ENCODE measurements around the gene EPHA4.

EPHA4 gene

DNA sequence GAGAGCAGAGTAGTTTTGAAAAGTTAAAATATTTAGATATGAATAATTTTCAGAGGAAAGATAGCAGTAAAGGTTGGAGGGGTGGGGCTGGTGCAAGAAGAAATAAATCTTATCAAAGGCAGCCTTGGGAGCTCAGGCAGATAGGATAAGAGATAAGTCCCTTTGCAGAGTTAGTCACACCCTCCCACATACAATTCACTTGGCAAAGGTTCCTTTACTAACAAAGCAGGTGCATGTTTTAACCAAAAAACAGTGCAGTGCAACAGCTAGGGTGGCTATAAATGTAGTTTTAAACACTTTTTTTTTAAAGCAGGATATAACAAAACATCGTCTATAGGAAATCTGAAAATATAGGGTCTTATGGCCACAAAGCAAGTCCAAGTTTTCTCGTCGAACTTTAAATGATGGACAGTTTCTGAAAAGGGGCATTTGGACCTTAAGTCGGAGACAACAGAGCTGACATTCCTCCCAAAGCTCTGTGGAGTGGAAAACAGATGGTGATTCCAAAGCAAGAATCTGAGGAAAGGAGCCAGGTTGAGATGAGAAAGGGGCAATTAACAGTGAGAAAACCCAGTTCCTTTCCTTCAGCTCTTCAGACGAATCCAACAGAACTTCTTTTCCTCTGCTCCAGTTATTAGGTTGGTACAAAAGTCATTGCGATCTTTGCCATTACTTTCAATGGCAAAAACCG, 53.0 kb downstream of the EPHA4 start:
- no peak for DNase-seq (ENCODE audit: low read depth)
- H3K4me3 ChIP-seq (ENCODE audit: low read length), result no peak overlapping the region
- TF ChIP-seq, protein P1, sequence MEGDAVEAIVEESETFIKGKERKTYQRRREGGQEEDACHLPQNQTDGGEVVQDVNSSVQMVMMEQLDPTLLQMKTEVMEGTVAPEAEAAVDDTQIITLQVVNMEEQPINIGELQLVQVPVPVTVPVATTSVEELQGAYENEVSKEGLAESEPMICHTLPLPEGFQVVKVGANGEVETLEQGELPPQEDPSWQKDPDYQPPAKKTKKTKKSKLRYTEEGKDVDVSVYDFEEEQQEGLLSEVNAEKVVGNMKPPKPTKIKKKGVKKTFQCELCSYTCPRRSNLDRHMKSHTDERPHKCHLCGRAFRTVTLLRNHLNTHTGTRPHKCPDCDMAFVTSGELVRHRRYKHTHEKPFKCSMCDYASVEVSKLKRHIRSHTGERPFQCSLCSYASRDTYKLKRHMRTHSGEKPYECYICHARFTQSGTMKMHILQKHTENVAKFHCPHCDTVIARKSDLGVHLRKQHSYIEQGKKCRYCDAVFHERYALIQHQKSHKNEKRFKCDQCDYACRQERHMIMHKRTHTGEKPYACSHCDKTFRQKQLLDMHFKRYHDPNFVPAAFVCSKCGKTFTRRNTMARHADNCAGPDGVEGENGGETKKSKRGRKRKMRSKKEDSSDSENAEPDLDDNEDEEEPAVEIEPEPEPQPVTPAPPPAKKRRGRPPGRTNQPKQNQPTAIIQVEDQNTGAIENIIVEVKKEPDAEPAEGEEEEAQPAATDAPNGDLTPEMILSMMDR (conservative IDR thresholded peaks at IDR 0.05; ENCODE audit: low read depth, low read length), result no peak

DNA sequence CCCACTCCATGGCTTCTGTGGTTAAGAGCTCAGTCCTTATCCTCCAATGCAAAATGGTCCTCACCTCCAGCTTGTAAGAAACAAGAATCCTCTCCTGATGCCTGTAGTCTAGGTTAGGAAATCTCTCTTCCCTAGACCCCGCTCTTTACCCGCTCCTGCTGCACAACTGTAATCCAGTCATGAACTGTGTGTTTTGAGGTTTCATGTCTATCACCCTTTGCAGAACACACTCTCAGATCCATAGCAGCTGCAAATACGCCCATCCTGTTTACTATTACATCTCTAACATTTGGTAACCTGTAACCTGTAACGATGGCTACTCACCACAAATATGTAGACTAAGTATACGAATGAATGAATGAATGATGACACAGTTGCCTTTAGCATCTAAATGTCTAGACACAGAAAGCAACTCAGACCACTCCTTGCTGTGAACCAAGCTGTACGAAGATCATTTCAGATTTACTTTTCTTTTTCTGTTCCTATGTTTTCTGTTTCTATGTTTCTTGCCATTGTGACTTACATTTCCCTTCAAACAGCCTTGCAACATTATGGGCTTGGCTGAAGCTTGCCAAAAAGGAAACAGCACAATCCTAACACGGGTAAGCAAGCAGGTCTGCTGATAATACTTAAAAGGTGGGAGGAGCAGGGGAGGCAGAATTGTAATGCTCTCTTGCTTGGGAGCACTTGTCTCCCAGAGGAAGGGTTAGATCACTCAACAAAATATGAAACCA, 53.7 kb downstream of the EPHA4 start:
- TF ChIP-seq, protein P1 (conservative IDR thresholded peaks at IDR 0.05; ENCODE audit: low read depth, low read length), result no peak
- H3K4me3 ChIP-seq (ENCODE audit: low read length), result no peak overlapping the region
- no peak for DNase-seq (ENCODE audit: low read depth)

DNA sequence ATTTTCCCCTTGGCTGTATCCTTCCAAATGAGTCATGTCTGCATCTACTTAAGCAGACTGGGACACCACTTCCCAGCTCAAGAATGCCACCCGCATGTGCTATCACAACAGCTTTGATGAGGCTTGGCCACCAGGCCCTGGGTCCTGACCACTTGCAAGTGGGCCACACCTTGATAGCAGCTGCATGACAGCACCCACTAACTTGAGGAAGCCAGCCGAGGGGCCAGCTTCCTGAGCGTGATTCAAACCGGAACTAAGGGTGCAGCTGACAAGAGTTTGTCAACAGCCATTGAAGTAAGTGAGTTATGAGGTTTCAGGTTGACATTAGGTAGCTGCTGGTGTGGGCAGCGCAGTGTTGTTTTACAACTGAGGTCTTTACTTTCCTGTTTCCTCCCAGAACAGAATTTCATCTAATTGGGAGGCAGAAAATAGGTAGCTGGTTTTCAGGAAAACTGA, 54.4 kb downstream of the EPHA4 start:
- H3K4me3 ChIP-seq (ENCODE audit: low read length), result no peak overlapping the region
- TF ChIP-seq, protein P1 (conservative IDR thresholded peaks at IDR 0.05; ENCODE audit: low read depth, low read length), result no peak
- no peak for DNase-seq (ENCODE audit: low read depth)

DNA sequence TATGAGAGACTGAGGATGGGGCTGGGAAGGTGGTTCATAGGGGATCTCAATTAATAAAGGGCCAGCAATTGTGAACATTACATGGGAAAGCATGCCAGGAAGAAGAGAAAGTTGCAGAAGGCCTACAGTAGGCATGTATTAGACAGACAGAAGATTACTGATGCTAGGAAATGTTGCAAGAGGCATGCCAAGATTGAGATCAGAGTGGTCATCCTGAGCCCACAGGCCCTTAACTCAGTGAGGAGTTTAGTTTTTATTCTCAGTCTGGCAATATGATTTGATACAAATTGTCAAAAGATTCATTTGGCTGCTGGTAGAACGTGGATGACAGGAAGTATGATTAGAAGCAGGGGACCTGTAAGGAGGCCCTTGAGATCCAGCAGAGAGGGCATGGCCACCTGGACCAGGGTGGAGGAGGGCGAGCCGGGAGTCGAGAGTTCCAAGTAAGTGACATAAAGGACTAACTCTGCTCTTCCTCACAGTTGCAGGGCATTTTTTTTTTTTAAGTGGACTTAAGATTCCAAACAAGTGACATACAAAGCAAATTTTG, 54.9 kb downstream of the EPHA4 start:
- DNase-seq (ENCODE audit: low read depth), result no peak
- no peak overlapping the region for H3K4me3 ChIP-seq (ENCODE audit: low read length)
- TF ChIP-seq, protein P1 (conservative IDR thresholded peaks at IDR 0.05; ENCODE audit: low read depth, low read length), result no peak

DNA sequence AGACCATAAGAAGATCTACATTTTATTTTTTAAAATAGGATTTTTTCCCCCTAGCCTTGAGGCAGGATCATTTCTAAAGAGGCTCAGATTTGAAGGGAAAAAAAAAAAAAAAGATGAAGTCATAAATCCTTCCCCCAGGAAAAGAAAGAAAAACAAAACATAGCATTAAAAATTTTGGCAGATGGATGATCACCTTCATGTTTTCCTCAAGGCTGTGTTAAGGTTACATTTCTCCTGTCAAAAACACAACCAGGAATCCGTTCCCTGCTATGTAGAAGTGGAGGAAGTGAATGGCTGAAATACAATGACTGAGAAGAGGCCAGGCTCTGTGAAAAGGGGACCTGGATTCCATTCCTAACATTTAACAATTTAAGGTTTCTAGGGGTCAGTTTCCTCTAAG, 56.2 kb downstream of the EPHA4 start:
- TF ChIP-seq, protein P1 (conservative IDR thresholded peaks at IDR 0.05; ENCODE audit: low read depth, low read length), result no peak
- DNase-seq (ENCODE audit: low read depth), result no peak
- no peak overlapping the region for H3K4me3 ChIP-seq (ENCODE audit: low read length)

DNA sequence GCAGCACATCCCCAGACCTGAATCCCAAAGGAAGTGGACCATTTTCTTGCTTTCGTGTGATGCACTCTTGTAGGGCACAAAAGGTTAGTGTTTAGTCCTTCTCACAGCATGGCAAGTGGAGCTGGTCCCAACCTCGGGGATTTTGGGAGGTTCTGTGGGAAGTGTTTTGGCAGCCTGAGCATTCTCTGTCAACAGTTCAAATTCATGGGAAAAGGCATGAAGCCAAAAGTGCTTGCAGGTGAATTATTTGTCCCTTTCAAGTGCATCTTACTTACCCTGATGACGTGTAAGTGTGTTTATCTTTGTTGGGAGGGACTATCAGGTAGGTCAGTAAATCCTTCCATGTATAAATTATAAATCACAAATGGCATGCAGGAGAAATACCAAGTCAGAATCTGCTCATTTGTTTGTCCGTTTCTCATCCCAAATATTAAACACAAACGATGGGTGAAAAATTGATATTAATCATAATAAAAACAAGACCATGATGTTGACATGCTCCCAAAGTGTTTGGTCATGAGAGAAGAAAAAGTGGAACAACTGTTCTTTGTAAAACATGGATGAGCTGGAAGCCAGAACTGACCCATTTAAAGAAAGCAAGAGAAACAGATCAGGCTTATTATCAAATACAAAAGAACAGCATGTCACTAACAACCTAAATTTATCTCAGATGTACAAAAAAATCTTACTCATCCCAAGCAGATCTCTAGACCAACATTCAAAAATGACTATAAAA, 57.6 kb downstream of the EPHA4 start:
- DNase-seq (ENCODE audit: low read depth), result no peak
- H3K4me3 ChIP-seq (ENCODE audit: low read length), result no peak overlapping the region
- TF ChIP-seq, protein P1 (conservative IDR thresholded peaks at IDR 0.05; ENCODE audit: low read depth, low read length), result no peak

Data from retinal pigment epithelial cell (primary cell).